HEK293T (cell line): Measurements from ENCODE around the gene CD68.

ENCODE experiments used
- CTBP1 ChIP-seq: fragments of 450-650 bp; IDR thresholded peaks from 2 replicates; pipeline ENCODE4 v1.6.1; 2016; ENCODE audit warnings: borderline replicate concordance
- FOXA1 ChIP-seq: fragments of 450-650 bp; IDR thresholded peaks from 2 replicates; pipeline ENCODE4 v1.6.1; 2016; ENCODE audit warnings: mild to moderate bottlenecking
- FOXK2 ChIP-seq: fragments of 450-650 bp; IDR thresholded peaks from 2 replicates; pipeline ENCODE4 v1.6.1; 2016; ENCODE audit warnings: mild to moderate bottlenecking
- FOXM1 ChIP-seq: fragments of 450-650 bp; IDR thresholded peaks from 2 replicates; pipeline ENCODE4 v1.6.1; 2017; ENCODE audit warnings: mild to moderate bottlenecking, borderline replicate concordance
- HDGF ChIP-seq: fragments of 450-650 bp; IDR thresholded peaks from 2 replicates; pipeline ENCODE4 v1.6.1; 2017; ENCODE audit warnings: antibody characterized with exemption, borderline replicate concordance
- PKNOX1 ChIP-seq: fragments of 450-650 bp; IDR thresholded peaks from 2 replicates; pipeline ENCODE4 v1.6.1; 2016
- ZNF384 ChIP-seq: fragments of 450-650 bp; IDR thresholded peaks from 2 replicates; pipeline ENCODE4 v1.6.1; 2016

GRCh38 chr17:7611635-7612293 is 32.3 kb downstream of the CD68 start:
- TF ChIP-seq PKNOX1 (no peak), FOXK2 (no peak), CTBP1 (no peak), FOXA1 (no peak), ZNF384 (no peak), FOXM1 (no peak), HDGF (no peak)
